Ascending aorta (tissue), 2 donors: ENCODE measurements around the gene CBLB. TPM values are rescaled to one million over a fixed set of nuclear protein-coding genes. Genes with fewer than 3 reads are reported as not detected.
A peak's percentile ranks its signal among the peaks of the same experiment; 100 is the strongest.

Experiments
- DNase-seq, 2 donors: peaks; one replicate each; pipeline ENCODE4 v3.0.0-alpha.2; 2019; ENCODE audit warnings: low spot score in 2 of 2
- H3K27ac ChIP-seq, 2 donors: fragments of 200-600 bp; sonication (generic); one replicate each; pipeline ENCODE4 v1.5.1; 2016 to 2017; ENCODE audit warnings: mild to moderate bottlenecking in 1 of 2
- H3K27me3 ChIP-seq: fragments of 200-600 bp; sonication (generic); one replicate; pipeline ENCODE4 v1.5.1; 2017
- H3K36me3 ChIP-seq, 2 donors: fragments of 200-600 bp; sonication (generic); one replicate each; pipeline ENCODE4 v1.5.1; 2016
- H3K4me1 ChIP-seq, 2 donors: fragments of 200-600 bp; sonication (generic); one replicate each; pipeline ENCODE4 v1.5.1; 2016 to 2017; ENCODE audit warnings: mild to moderate bottlenecking in 1 of 2
- H3K4me3 ChIP-seq, 2 donors: fragments of 200-600 bp; sonication (generic); one replicate each; pipeline ENCODE4 v1.5.1; 2016 to 2017; ENCODE audit warnings: mild to moderate bottlenecking in 1 of 2
- H3K9me3 ChIP-seq, 2 donors: fragments of 200-600 bp; sonication (generic); one replicate each; pipeline ENCODE4 v1.5.1; 2016
- intact Hi-C: fragments of 100-400 bp; cut with DNase I; formaldehyde crosslinking; loops from one replicate; pipeline ENCODE4 v1.15.1; 2023
- total RNA-seq: library from RNA; depleted of rRNA; stranded (reverse); fragments of >200 nt; gene quantifications from one replicate; pipeline ENCODE4 v1.1.0, GENCODE V29; 2016
- TF ChIP-seq, protein P1 (sequence below), 3 experiments: fragments of 200-600 bp in 2 of 3; fragments of 450-650 bp in 1 of 3; sonication (generic) in 2 of 3; IDR thresholded peaks; one replicate each; pipeline ENCODE4 v1.5.1; 2016 to 2019; ENCODE audit warnings: antibody characterized with exemption in 3 of 3, mild to moderate bottlenecking in 1 of 3, moderate library complexity in 1 of 3

The CBLB gene
- total RNA-seq, 1 donor from 2014 or later, result 30.0 TPM

DNA sequence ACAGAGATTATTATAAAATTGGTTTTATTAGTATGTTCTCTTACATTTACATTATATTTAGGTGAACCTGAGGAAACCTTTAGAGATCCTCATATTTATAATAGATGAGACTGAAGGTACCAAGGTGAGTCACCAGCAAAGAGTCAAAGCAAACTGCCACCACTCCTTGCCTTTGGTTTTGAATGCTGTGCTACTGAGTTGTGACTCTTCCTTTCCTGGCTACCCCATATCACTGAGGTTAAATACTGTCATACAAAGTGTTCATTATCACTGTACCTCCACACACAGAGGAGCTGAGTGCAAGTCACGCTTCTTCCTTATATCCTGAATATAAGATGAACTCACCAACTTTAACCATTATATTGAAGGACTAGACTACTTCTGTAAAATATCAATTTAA lies 168.2 kb downstream of the CBLB start:
- no peak for DNase-seq

DNA sequence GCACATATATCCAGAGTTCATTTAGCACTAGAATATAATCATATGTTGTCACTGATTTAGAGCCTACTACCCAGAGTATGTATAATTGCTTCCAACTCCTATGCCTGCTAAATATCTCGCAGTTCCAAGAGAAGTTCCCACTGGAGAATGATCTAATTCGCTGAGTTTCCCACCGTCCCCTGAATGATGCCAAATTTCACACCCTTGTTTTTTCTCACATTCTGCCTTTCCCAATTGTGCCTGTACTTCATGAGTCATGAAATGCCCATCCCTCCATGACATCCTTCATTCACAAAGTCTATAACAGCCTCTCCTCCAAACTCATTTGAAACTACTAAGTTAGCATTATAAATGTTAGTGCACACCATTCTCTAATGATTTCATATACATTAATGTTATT lies 177.2 kb downstream of the CBLB start:
- Histone ChIP-seq H3K4me1 (peaks cover 0 to 3% of the 10 kb centered on the region in 2 donors), H3K4me3 (no peak overlapping the region), H3K27ac (no peak overlapping the region), H3K36me3 (peaks cover 5 to 13% of the 10 kb centered on the region in 2 donors), H3K9me3 (no peaks in the 10 kb centered on the region), H3K27me3 (no peaks in the 10 kb centered on the region)
- intact Hi-C loops, result no loop called here
- TF ChIP-seq, protein P1, sequence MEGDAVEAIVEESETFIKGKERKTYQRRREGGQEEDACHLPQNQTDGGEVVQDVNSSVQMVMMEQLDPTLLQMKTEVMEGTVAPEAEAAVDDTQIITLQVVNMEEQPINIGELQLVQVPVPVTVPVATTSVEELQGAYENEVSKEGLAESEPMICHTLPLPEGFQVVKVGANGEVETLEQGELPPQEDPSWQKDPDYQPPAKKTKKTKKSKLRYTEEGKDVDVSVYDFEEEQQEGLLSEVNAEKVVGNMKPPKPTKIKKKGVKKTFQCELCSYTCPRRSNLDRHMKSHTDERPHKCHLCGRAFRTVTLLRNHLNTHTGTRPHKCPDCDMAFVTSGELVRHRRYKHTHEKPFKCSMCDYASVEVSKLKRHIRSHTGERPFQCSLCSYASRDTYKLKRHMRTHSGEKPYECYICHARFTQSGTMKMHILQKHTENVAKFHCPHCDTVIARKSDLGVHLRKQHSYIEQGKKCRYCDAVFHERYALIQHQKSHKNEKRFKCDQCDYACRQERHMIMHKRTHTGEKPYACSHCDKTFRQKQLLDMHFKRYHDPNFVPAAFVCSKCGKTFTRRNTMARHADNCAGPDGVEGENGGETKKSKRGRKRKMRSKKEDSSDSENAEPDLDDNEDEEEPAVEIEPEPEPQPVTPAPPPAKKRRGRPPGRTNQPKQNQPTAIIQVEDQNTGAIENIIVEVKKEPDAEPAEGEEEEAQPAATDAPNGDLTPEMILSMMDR (IDR thresholded peaks at IDR 0.05), result no peak
- DNase-seq, result no peak

More for the DNA sequence above, 168.2 kb downstream of the CBLB start:
- Histone ChIP-seq H3K4me1 (no peaks in the 10 kb centered on the region), H3K36me3 (peaks cover 6 to 28% of the 10 kb centered on the region in 2 donors), H3K9me3 (no peaks in the 10 kb centered on the region), H3K27ac (no peak overlapping the region), H3K4me3 (no peak overlapping the region), H3K27me3 (no peaks in the 10 kb centered on the region)
- TF ChIP-seq, protein P1 (IDR thresholded peaks at IDR 0.05), result no peak
- intact Hi-C loops, result no loop called here

DNA sequence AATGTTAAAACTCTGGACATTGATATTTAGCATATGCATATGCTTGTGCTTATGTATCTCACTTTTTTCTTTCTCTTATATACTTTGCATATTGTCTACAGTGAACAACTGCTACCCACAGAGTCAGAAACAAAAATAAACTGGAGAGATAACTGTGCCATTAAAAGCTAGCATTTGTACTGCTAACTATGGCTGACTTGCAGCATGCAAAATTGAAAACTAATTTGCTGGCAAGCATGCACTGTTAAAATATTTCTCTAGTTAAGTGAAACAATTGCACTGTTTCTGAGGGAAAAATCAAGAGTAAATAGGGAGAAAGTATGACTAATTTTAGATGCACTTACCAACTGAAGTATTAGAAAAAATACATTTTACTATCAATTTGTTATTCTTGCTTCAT lies 177.8 kb downstream of the CBLB start:
- no peak overlapping the region for H3K4me3 ChIP-seq
- H3K27me3 ChIP-seq, result no peaks in the 10 kb centered on the region
- peaks cover 0 to 3% of the 10 kb centered on the region in 2 donors for H3K4me1 ChIP-seq
- TF ChIP-seq, protein P1 (IDR thresholded peaks at IDR 0.05), result no peak
- no peaks in the 10 kb centered on the region for H3K9me3 ChIP-seq
- no peak overlapping the region for H3K27ac ChIP-seq
- no peak for DNase-seq
- intact Hi-C loops, result no loop called here
- H3K36me3 ChIP-seq, result peaks cover 5 to 13% of the 10 kb centered on the region in 2 donors

DNA sequence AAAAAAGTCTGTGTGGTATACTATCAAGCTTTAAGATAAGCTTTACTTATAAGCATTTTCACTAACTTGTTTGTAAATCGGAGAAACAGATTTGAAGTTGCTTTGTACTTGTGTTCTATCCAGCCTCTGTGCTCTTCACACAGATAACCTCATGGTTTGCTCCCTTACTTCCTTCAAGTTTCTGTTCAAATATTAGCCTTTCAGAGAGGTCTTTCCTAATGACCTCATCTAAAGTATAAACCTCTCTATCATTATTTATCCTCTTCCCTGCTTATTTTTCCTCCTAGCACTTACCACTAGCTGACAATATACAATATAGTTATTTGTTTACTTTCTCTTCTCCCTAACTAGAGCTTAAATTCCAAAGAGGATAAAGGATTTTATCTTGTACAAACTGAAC lies 180.0 kb downstream of the CBLB start:
- no peak overlapping the region for H3K4me3 ChIP-seq
- DNase-seq, result no peak
- no peaks in the 10 kb centered on the region for H3K27me3 ChIP-seq
- peaks cover 0 to 3% of the 10 kb centered on the region in 2 donors for H3K4me1 ChIP-seq
- intact Hi-C loops, result loop anchor here (10.0 kb wide), 1 partner anchor 1376 kb away; no protein-coding TSS in a partner anchor
- TF ChIP-seq, protein P1 (IDR thresholded peaks at IDR 0.05), result no peak
- H3K36me3 ChIP-seq, result peaks cover 5 to 13% of the 10 kb centered on the region in 2 donors
- no peak overlapping the region for H3K27ac ChIP-seq
- H3K9me3 ChIP-seq, result no peaks in the 10 kb centered on the region

DNA sequence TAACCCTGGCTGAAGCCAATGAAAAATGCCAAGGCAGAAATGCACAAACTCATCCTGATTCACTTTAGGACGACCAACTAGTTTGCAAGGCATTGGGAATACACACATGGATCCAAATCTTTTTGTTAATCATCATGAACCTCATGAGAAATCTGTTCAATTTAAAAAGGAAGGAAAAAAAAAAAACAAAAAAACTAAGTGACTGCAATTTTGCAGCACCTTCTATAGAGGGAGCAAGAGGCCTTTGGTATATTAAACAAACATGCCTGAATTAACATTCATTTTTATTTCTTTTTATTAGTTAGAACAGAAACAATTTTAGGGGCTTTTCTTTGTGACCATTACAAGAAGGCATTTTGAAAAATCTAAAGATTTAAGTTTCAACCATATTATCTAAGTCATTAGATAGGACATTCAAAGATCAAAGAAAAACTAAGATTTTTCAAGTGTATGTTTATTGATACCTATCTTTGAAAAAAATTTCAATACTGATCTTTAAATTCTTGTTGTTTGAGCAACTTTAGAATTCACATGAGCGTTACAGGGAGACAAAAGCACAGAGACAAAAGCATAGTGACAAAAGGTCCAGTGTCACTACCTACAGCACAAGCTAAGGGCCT lies 182.4 kb downstream of the CBLB start:
- H3K27ac ChIP-seq, result no peak overlapping the region
- intact Hi-C loops, result loop anchor here (2.0 to 10.0 kb wide), 2 partner anchors 922 to 1378 kb away; no protein-coding TSS in a partner anchor
- TF ChIP-seq, protein P1 (IDR thresholded peaks at IDR 0.05), result peak in 2 of 3 experiments; percentile 68 to 77

More for the DNA sequence above, 182.4 kb downstream of the CBLB start:
- no peaks in the 10 kb centered on the region for H3K36me3 ChIP-seq
- H3K4me3 ChIP-seq, result no peak overlapping the region
- no peaks in the 10 kb centered on the region for H3K4me1 ChIP-seq
- no peaks in the 10 kb centered on the region for H3K9me3 ChIP-seq
- no peak for DNase-seq
- no peaks in the 10 kb centered on the region for H3K27me3 ChIP-seq
